ENCODE data around the gene TTC7B. TPM values are rescaled to one million over a fixed set of nuclear protein-coding genes. Genes with fewer than 3 reads are reported as not detected.
A peak's percentile ranks its signal among the peaks of the same experiment; 100 is the strongest.

TTC7B gene
- total and polyA plus RNA-seq, 2 of the 13 experiments (the other 11 are each of a cell fraction or from before 2014, with no cell fraction given): 1.3 to 3.2 TPM

DNA sequence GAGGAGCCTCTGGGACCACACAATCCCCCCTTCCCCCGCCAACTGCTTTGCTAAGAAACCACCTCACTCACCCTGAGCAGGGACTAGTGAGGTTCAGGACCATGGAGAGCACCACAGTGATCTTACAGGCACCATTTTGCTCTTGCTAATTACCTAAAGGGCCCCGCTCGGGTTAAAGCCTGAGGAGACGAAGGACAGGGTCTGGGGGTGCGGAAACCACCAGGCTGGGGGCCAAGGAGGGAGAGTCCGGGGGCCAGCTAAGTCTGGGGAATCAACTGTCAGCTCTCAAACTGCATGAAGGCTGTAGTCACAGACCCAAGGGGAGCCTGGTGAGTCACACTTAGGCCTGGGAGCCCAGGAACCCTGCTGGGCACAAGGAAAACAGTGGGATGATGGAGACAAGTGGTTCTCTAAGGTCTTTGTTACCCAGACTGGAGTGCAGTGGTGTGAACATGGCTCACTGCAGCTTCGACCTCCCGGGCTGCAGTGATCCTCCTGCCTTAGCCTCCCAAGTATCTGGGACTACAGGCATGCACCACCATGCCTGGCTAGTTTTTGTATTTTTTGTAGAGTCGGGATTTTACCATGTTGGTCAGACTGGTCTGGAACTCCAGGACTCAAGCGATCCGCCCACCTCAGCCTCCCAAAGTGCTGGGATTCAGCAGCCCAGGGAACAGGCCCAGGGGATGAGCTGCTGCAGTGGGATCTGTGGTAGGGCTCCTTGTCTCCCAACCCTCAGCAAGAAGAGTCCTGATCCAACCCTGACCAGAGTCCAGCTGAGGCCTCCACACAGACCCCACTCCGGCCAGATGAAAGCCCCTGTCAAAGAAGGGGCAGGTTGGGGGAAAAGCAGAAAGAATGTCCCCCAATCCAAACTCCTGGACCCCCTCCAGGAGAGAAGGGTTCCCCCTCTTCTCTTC is 320.6 kb downstream of the TTC7B start (continued):
- TF ChIP-seq ZNF205 (CRISPR knock-in tag; IDR thresholded peaks at IDR 0.05) (no peak), NFIB (CRISPR knock-in tag; IDR thresholded peaks at IDR 0.05; ENCODE audit: borderline replicate concordance) (no peak), REPIN1 (CRISPR knock-in tag; IDR thresholded peaks at IDR 0.05; ENCODE audit: borderline replicate concordance, low read depth) (no peak), ZNF234 (CRISPR knock-in tag; conservative IDR thresholded peaks at IDR 0.05) (no peak), DMAP1 (CRISPR knock-in tag; IDR thresholded peaks at IDR 0.05) (no peak), BRCA1 (CRISPR knock-in tag; IDR thresholded peaks at IDR 0.05) (no peak), ELF1 (CRISPR knock-in tag; IDR thresholded peaks at IDR 0.05) (no peak), ZNF232 (CRISPR knock-in tag; IDR thresholded peaks at IDR 0.05; ENCODE audit: borderline replicate concordance) (peak; percentile 89; the same call in 1 of the 2 replicates), SOX13 (IDR thresholded peaks at IDR 0.05) (no peak), SOX13 (CRISPR knock-in tag; conservative IDR thresholded peaks at IDR 0.05 in 1 of 2, IDR thresholded peaks at IDR 0.05 in 1 of 2) (peak in 1 of 2 experiments; percentile 41; a peak in 1 of 4 replicates), CBX2 (IDR thresholded peaks at IDR 0.05; ENCODE audit: low read depth, low read length) (no peak), CBX2 (CRISPR knock-in tag; IDR thresholded peaks at IDR 0.05; ENCODE audit: low read depth) (no peak), ZNF670 (CRISPR knock-in tag; IDR thresholded peaks at IDR 0.05; ENCODE audit: borderline replicate concordance) (no peak), ZHX2 (IDR thresholded peaks at IDR 0.05; ENCODE audit: low read depth) (no peak), ZHX2 (CRISPR knock-in tag; IDR thresholded peaks at IDR 0.05; ENCODE audit: borderline replicate concordance) (no peak), TAF1 (CRISPR knock-in tag; IDR thresholded peaks at IDR 0.05) (no peak), ZNF143 (CRISPR knock-in tag; IDR thresholded peaks at IDR 0.05) (no peak), TRAFD1 (CRISPR knock-in tag; IDR thresholded peaks at IDR 0.05; ENCODE audit: borderline replicate concordance) (no peak), ZMYM3 (CRISPR knock-in tag; IDR thresholded peaks at IDR 0.05) (no peak), ZNF543 (CRISPR knock-in tag; IDR thresholded peaks at IDR 0.05) (no peak)
- TF ChIP-seq, protein P1, sequence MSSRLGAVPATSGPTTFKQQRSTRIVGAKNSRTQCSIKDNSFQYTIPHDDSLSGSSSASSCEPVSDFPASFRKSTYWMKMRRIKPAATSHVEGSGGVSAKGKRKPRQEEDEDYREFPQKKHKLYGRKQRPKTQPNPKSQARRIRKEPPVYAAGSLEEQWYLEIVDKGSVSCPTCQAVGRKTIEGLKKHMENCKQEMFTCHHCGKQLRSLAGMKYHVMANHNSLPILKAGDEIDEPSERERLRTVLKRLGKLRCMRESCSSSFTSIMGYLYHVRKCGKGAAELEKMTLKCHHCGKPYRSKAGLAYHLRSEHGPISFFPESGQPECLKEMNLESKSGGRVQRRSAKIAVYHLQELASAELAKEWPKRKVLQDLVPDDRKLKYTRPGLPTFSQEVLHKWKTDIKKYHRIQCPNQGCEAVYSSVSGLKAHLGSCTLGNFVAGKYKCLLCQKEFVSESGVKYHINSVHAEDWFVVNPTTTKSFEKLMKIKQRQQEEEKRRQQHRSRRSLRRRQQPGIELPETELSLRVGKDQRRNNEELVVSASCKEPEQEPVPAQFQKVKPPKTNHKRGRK (CRISPR knock-in tag; IDR thresholded peaks at IDR 0.05): no peak
